CD14-positive monocyte (primary cell): Measurements from ENCODE around the gene MATK. TPM values are rescaled to one million over a fixed set of nuclear protein-coding genes. Genes with fewer than 3 reads are reported as not detected.

Experiments
- DNase-seq, 3 donors: peaks; one replicate each; pipeline ENCODE4 v3.0.0-alpha.2; 2011 to 2022
- H2AFZ ChIP-seq: 2 replicates; pipeline ENCODE4 v1.6.0; 2012; ENCODE audit warnings: mild to moderate bottlenecking, low read depth, low read length, inconsistent platforms; ENCODE audit not compliant: insufficient read depth, poor library complexity, severe bottlenecking
- H3K27ac ChIP-seq, 2 donors: 1 replicate in 1 of 2; 2 replicates in 1 of 2; pipeline ENCODE4 v1.5.1; 2012 to 2013; ENCODE audit warnings: low read length in 2 of 2, control low read depth in 1 of 2, inconsistent platforms in 1 of 2, low read depth in 1 of 2, mild to moderate bottlenecking in 1 of 2
- H3K27me3 ChIP-seq, 2 donors: one replicate each; pipeline versions ENCODE4 v1.6.0 to v1.6.1; 2011 to 2013; ENCODE audit warnings: low read length in 2 of 2; ENCODE audit not compliant: control insufficient read depth in 2 of 2, insufficient read depth in 2 of 2
- H3K36me3 ChIP-seq, 2 donors: replicated peaks in 1 of 2; 1 replicate in 1 of 2; 2 replicates in 1 of 2; pipeline versions ENCODE4 v1.5.1 to v1.6.1; 2012 to 2013; ENCODE audit warnings: low read length in 2 of 2, control low read depth in 1 of 2, inconsistent platforms in 1 of 2, mild to moderate bottlenecking in 1 of 2; ENCODE audit not compliant: insufficient read depth in 2 of 2, control insufficient read depth in 1 of 2
- H3K4me1 ChIP-seq, 2 donors: 1 replicate in 1 of 2; 2 replicates in 1 of 2; pipeline versions ENCODE4 v1.5.1 to v1.6.1; 2012 to 2013; ENCODE audit warnings: low read length in 2 of 2, control low read depth in 1 of 2, inconsistent platforms in 1 of 2, mild to moderate bottlenecking in 1 of 2, moderate library complexity in 1 of 2; ENCODE audit not compliant: insufficient read depth in 2 of 2, control insufficient read depth in 1 of 2
- H3K4me2 ChIP-seq: replicated peaks from 2 replicates; pipeline ENCODE3; 2012; ENCODE audit warnings: low read length, moderate library complexity, mild to moderate bottlenecking; ENCODE audit not compliant: poor library complexity, severe bottlenecking; ENCODE audit errors: extremely low read depth
- H3K4me3 ChIP-seq, 3 experiments: fragments of 200-600 bp in 1 of 3; sonication (generic) in 1 of 3; replicated peaks in 1 of 3; 1 replicate in 2 of 3; 2 replicates in 1 of 3; pipeline ENCODE4 v1.5.1; 2011 to 2013; ENCODE audit warnings: low read length in 3 of 3, mild to moderate bottlenecking in 3 of 3, control low read depth in 2 of 3, low read depth in 2 of 3, inconsistent platforms in 1 of 3, moderate library complexity in 1 of 3
- H3K79me2 ChIP-seq: 2 replicates; pipeline ENCODE4 v1.6.0; 2012; ENCODE audit warnings: mild to moderate bottlenecking, control low read depth, inconsistent platforms, low read length, moderate library complexity; ENCODE audit not compliant: insufficient read depth
- H3K9ac ChIP-seq: 2 replicates; pipeline ENCODE4 v1.6.0; 2017; ENCODE audit warnings: low read length, mild to moderate bottlenecking; ENCODE audit not compliant: insufficient read depth, poor library complexity, severe bottlenecking
- H3K9me3 ChIP-seq, 2 donors: replicated peaks in 1 of 2; 1 replicate in 1 of 2; 2 replicates in 1 of 2; pipeline versions ENCODE4 v1.5.1 to v1.6.1; 2012 to 2013; ENCODE audit warnings: low read length in 2 of 2, control low read depth in 1 of 2; ENCODE audit not compliant: control insufficient read depth in 1 of 2, insufficient read depth in 1 of 2
- H4K20me1 ChIP-seq: 2 replicates; pipeline ENCODE4 v1.6.0; 2012; ENCODE audit warnings: mild to moderate bottlenecking, low read length, control low read depth, moderate library complexity; ENCODE audit not compliant: insufficient read depth
- H3K27ac Mint-ChIP-seq, 7 donors: one replicate each; pipeline ENCODE4 v1.8.0; 2020; ENCODE audit warnings: mild to moderate bottlenecking in 7 of 7, mixed read lengths in 7 of 7, moderate library complexity in 6 of 7, inconsistent platforms in 2 of 7
- H3K27me3 Mint-ChIP-seq, 3 donors: one replicate each; pipeline ENCODE4 v1.8.0; 2021 to 2022; ENCODE audit warnings: low read depth in 3 of 3, mild to moderate bottlenecking in 3 of 3, mixed read lengths in 3 of 3, moderate library complexity in 3 of 3, inconsistent platforms in 1 of 3
- H3K36me3 Mint-ChIP-seq, 2 donors: one replicate each; pipeline ENCODE4 v1.8.0; 2020; ENCODE audit warnings: mixed read lengths in 2 of 2, inconsistent platforms in 1 of 2, mild to moderate bottlenecking in 1 of 2
- H3K4me1 Mint-ChIP-seq: one replicate; pipeline ENCODE4 v1.8.0; 2020; ENCODE audit warnings: mild to moderate bottlenecking, mixed read lengths
- H3K4me3 Mint-ChIP-seq, 2 donors: one replicate each; pipeline ENCODE4 v1.8.0; 2020; ENCODE audit warnings: mild to moderate bottlenecking in 2 of 2, mixed read lengths in 2 of 2, moderate library complexity in 1 of 2
- H3K9me3 Mint-ChIP-seq, 7 donors: one replicate each; pipeline ENCODE4 v1.8.0; 2020 to 2022; ENCODE audit warnings: mixed read lengths in 7 of 7, mild to moderate bottlenecking in 6 of 7, moderate library complexity in 6 of 7, inconsistent platforms in 2 of 7
- WGBS: methylation state at CpG from one replicate; pipeline ENCODE4 v1.1.5; 2013; ENCODE audit warnings: missing lambda C conversion rate; ENCODE audit not compliant: insufficient coverage; 5-methylcytosine and 5-hydroxymethylcytosine counted together
- intact Hi-C, 2 donors: fragments of 100-400 bp; cut with micrococcal nuclease; formaldehyde crosslinking; loops; one replicate each; pipeline versions ENCODE4 v1.15.0 to v1.15.1; 2023
- polyA plus RNA-seq, 3 donors: library from polyadenylated mRNA; depleted of rRNA in 1 of 3; unstranded in 2 of 3; stranded (reverse) in 1 of 3; fragments of 300-500 nt in 2 of 3; fragments of >200 nt in 1 of 3; fragmentation: Illumina TruSeq in 2 of 3; gene quantifications; 1 replicate in 2 of 3; 2 replicates in 1 of 3; pipeline ENCODE4 v1.2.3, GENCODE V29; 2012 to 2021
- TF ChIP-seq, protein P1 (sequence below): fragments of 200-600 bp; IDR thresholded peaks from one replicate; pipeline ENCODE4 v1.8.0; 2022; ENCODE audit warnings: antibody characterized with exemption, mild to moderate bottlenecking

The MATK gene
- polyA plus RNA-seq, 3 donors = 0.20 to 0.44 (median 0.35) TPM

DNA sequence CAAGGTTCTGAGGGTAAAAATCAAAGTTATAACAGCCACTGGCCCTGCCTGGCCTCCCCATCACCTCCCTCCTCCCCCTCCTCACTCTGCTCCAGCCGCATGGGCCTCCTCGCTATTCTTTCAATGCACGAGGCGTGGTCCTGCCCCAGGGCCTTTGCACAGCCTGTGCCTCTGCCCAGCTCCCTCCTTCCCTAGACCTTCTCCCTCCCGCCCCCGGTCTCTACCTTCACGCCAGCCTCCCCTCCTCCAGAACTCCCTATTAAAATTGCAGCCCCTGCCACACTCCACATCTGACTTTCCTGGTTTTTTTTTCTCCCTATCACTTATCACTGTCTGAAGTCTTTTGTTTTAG lies 17.5 kb downstream of the MATK start:
- Histone ChIP-seq H3K4me1 (peaks cover under 1 to 2% of the 10 kb centered on the region in 2 donors), H3K27me3 (no peaks in the 10 kb centered on the region), H3K79me2 (peaks cover 4% of the 10 kb centered on the region), H3K27ac (no peak overlapping the region), H3K9ac (no peak overlapping the region), H3K4me3 (no peak overlapping the region), H3K36me3 (peaks cover 40 to 46% of the 10 kb centered on the region in 2 donors), H3K9me3 (no peaks in the 10 kb centered on the region), H2AFZ (no peak overlapping the region), H3K4me2 (no peak overlapping the region), H4K20me1 (peaks cover 13% of the 10 kb centered on the region)
- no peaks in the 10 kb centered on the region for H3K4me1 Mint-ChIP-seq
- peaks cover 0 to 3% (median 0%) of the 10 kb centered on the region in 7 donors for H3K9me3 Mint-ChIP-seq
- DNase-seq = no peak
- peak overlapping the region in 3 of 7 donors; percentile 42 to 68 (median 51) for H3K27ac Mint-ChIP-seq
- H3K4me3 Mint-ChIP-seq = no peak overlapping the region
- intact Hi-C loops = no loop called here
- WGBS = 74% methylated on average over 4 of the region's 7 CpGs
- H3K27me3 Mint-ChIP-seq = peaks cover 0 to 7% (median 0%) of the 10 kb centered on the region in 3 donors
- H3K36me3 Mint-ChIP-seq = peaks cover 17 to 51% of the 10 kb centered on the region in 2 donors
- TF ChIP-seq, protein P1, sequence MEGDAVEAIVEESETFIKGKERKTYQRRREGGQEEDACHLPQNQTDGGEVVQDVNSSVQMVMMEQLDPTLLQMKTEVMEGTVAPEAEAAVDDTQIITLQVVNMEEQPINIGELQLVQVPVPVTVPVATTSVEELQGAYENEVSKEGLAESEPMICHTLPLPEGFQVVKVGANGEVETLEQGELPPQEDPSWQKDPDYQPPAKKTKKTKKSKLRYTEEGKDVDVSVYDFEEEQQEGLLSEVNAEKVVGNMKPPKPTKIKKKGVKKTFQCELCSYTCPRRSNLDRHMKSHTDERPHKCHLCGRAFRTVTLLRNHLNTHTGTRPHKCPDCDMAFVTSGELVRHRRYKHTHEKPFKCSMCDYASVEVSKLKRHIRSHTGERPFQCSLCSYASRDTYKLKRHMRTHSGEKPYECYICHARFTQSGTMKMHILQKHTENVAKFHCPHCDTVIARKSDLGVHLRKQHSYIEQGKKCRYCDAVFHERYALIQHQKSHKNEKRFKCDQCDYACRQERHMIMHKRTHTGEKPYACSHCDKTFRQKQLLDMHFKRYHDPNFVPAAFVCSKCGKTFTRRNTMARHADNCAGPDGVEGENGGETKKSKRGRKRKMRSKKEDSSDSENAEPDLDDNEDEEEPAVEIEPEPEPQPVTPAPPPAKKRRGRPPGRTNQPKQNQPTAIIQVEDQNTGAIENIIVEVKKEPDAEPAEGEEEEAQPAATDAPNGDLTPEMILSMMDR = no peak

- no peak overlapping the region for H3K4me3 Mint-ChIP-seq
- DNase-seq = no peak
- TF ChIP-seq, protein P1 = no peak
- peaks cover 4% of the 10 kb centered on the region for H3K79me2 ChIP-seq
- intact Hi-C loops = no loop called here
- peaks cover 4% of the 10 kb centered on the region for H3K4me1 Mint-ChIP-seq
- no peak overlapping the region for H3K27ac ChIP-seq
- H2AFZ ChIP-seq = no peak overlapping the region
- no peak overlapping the region for H3K9ac ChIP-seq
- no peaks in the 10 kb centered on the region for H3K9me3 ChIP-seq
- peak overlapping the region in 2 of 7 donors; percentile 19 to 65 for H3K27ac Mint-ChIP-seq
- no peaks in the 10 kb centered on the region for H3K27me3 ChIP-seq
- H3K9me3 Mint-ChIP-seq = peaks cover 0 to 3% (median 0%) of the 10 kb centered on the region in 7 donors
- H3K4me2 ChIP-seq = no peak overlapping the region
- peaks cover 40 to 46% of the 10 kb centered on the region in 2 donors for H3K36me3 ChIP-seq
- H3K27me3 Mint-ChIP-seq = peaks cover 0 to 7% (median 0%) of the 10 kb centered on the region in 3 donors
- H4K20me1 ChIP-seq = peaks cover 13% of the 10 kb centered on the region
- H3K36me3 Mint-ChIP-seq = peaks cover 17 to 51% of the 10 kb centered on the region in 2 donors
- H3K4me1 ChIP-seq = peaks cover 6 to 7% of the 10 kb centered on the region in 2 donors
- WGBS = 84% methylated on average over 9 of the region's 25 CpGs
- H3K4me3 ChIP-seq = no peak overlapping the region
Observed at GRCh38 chr19:3768015-3768747, 18.0 kb downstream of the MATK start.
